Liver (tissue), 9 donors: ENCODE results near the gene ISM1. TPM values are rescaled to one million over a fixed set of nuclear protein-coding genes. Genes with fewer than 3 reads are reported as not detected.
A peak's percentile ranks its signal among the peaks of the same experiment; 100 is the strongest.

Source experiments
- DNase-seq: peaks from one replicate; pipeline ENCODE4 v3.0.0-alpha.2; 2017; ENCODE audit warnings: low spot score
- H3K27ac ChIP-seq, 2 donors: one replicate each; pipeline ENCODE4 v1.7.0; 2013; ENCODE audit warnings: inconsistent platforms in 2 of 2, low read length in 2 of 2, control low read depth in 1 of 2, low read depth in 1 of 2, mild to moderate bottlenecking in 1 of 2
- H3K27me3 ChIP-seq, 4 donors: one replicate each; pipeline versions ENCODE4 v1.6.1 to v1.7.0; 2013; ENCODE audit warnings: low read length in 3 of 4, inconsistent platforms in 1 of 4, mild to moderate bottlenecking in 1 of 4, moderate library complexity in 1 of 4; ENCODE audit not compliant: control insufficient read depth in 4 of 4, insufficient read depth in 4 of 4
- H3K36me3 ChIP-seq, 4 donors: one replicate each; pipeline versions ENCODE4 v1.6.1 to v1.7.0; 2013; ENCODE audit warnings: low read length in 3 of 4, mild to moderate bottlenecking in 3 of 4, low read depth in 1 of 4, moderate library complexity in 1 of 4; ENCODE audit not compliant: control insufficient read depth in 4 of 4, insufficient read depth in 3 of 4
- H3K4me1 ChIP-seq, 4 donors: one replicate each; pipeline versions ENCODE4 v1.6.1 to v1.7.0; 2013; ENCODE audit warnings: low read length in 3 of 4, mild to moderate bottlenecking in 3 of 4, moderate library complexity in 1 of 4; ENCODE audit not compliant: control insufficient read depth in 4 of 4, insufficient read depth in 4 of 4
- H3K4me3 ChIP-seq, 3 donors: one replicate each; pipeline versions ENCODE4 v1.6.1 to v1.7.0; 2013; ENCODE audit warnings: low read length in 3 of 3, control low read depth in 1 of 3, low read depth in 1 of 3, mild to moderate bottlenecking in 1 of 3
- H3K9ac ChIP-seq, 2 donors: one replicate each; pipeline ENCODE4 v1.7.0; 2013; ENCODE audit warnings: low read length in 2 of 2, mild to moderate bottlenecking in 2 of 2, moderate library complexity in 2 of 2, control low read depth in 1 of 2, low read depth in 1 of 2
- H3K9me3 ChIP-seq, 4 donors: one replicate each; pipeline versions ENCODE4 v1.6.1 to v1.7.0; 2013; ENCODE audit warnings: low read length in 3 of 4; ENCODE audit not compliant: control insufficient read depth in 4 of 4
- ATF3 ChIP-seq: IDR thresholded peaks from 2 replicates; pipeline ENCODE4 v1.6.1; 2016; ENCODE audit warnings: antibody characterized with exemption
- EGR1 ChIP-seq, 2 donors: IDR thresholded peaks; 2 replicates each; pipeline ENCODE4 v1.6.1; 2016 to 2018; ENCODE audit warnings: antibody characterized with exemption in 2 of 2, low read depth in 2 of 2
- FOXA1 ChIP-seq: IDR thresholded peaks from 2 replicates; pipeline ENCODE4 v1.6.1; 2016; ENCODE audit warnings: antibody characterized with exemption
- FOXA2 ChIP-seq: IDR thresholded peaks from 2 replicates; pipeline ENCODE4 v1.6.1; 2016; ENCODE audit warnings: antibody characterized with exemption
- GABPA ChIP-seq, 2 donors: IDR thresholded peaks in 1 of 2; conservative IDR thresholded peaks in 1 of 2; 2 replicates each; pipeline ENCODE4 v1.6.1; 2016; ENCODE audit warnings: antibody characterized with exemption in 2 of 2, mild to moderate bottlenecking in 1 of 2, moderate library complexity in 1 of 2
- HNF4A ChIP-seq, 2 donors: conservative IDR thresholded peaks; 2 replicates each; pipeline ENCODE4 v1.6.1; 2016; ENCODE audit warnings: antibody characterized with exemption in 2 of 2, mild to moderate bottlenecking in 2 of 2
- HNF4G ChIP-seq: IDR thresholded peaks from 2 replicates; pipeline ENCODE4 v1.6.1; 2016; ENCODE audit warnings: antibody characterized with exemption
- JUND ChIP-seq, 2 donors: IDR thresholded peaks; 2 replicates each; pipeline ENCODE4 v1.6.1; 2016; ENCODE audit warnings: antibody characterized with exemption in 2 of 2
- RAD21 ChIP-seq, 2 donors: IDR thresholded peaks; 2 replicates each; pipeline ENCODE4 v1.6.1; 2016; ENCODE audit warnings: antibody characterized with exemption in 2 of 2, mild to moderate bottlenecking in 2 of 2
- RXRA ChIP-seq, 2 donors: IDR thresholded peaks; 2 replicates each; pipeline ENCODE4 v1.6.1; 2017 to 2018; ENCODE audit warnings: antibody characterized with exemption in 2 of 2, mild to moderate bottlenecking in 1 of 2
- SP1 ChIP-seq: IDR thresholded peaks from 2 replicates; pipeline ENCODE4 v1.6.1; 2018; ENCODE audit warnings: antibody characterized with exemption, mild to moderate bottlenecking
- TAF1 ChIP-seq: conservative IDR thresholded peaks from 2 replicates; pipeline ENCODE4 v1.6.1; 2016; ENCODE audit warnings: antibody characterized with exemption, mild to moderate bottlenecking
- YY1 ChIP-seq: IDR thresholded peaks from 2 replicates; pipeline ENCODE4 v1.6.1; 2016; ENCODE audit warnings: antibody characterized with exemption, mild to moderate bottlenecking
- WGBS: extraction: QIAGEN DNeasy Blood & Tissue Kit; methylation state at CpG from one replicate; pipeline ENCODE4 v1.1.7; 2013; 5-methylcytosine and 5-hydroxymethylcytosine counted together
- polyA plus RNA-seq, 2 donors: library from polyadenylated mRNA; stranded (reverse) in 1 of 2; unstranded in 1 of 2; fragments of 200-250 nt in 1 of 2; fragments of >200 nt in 1 of 2; fragmentation: Nextera tagmentation in 1 of 2; extraction: Ambion mirVana in 1 of 2; gene quantifications; one replicate each; pipeline versions ENCODE4 v1.2.1 to v1.2.3, GENCODE V29; 2013 to 2015
- total RNA-seq, 2 donors: library from RNA; depleted of rRNA; stranded (reverse); fragments of >200 nt; gene quantifications; one replicate each; pipeline ENCODE4 v1.2.3, GENCODE V29; 2014
- TF ChIP-seq, protein P1 (sequence below): IDR thresholded peaks from 2 replicates; pipeline ENCODE4 v1.6.1; 2016; ENCODE audit warnings: antibody characterized with exemption, mild to moderate bottlenecking
- TF ChIP-seq, protein P2 (sequence below): fragments of 150-350 bp; IDR thresholded peaks from 2 replicates; pipeline ENCODE4 v1.5.1; 2017; ENCODE audit warnings: improper control_type of control experiment, low read depth, low read length; ENCODE audit not compliant: missing input control
- donor health status: healthy.
- donor health status: healthy.
- donor health status: healthy.
- donor health status: healthy.
- donor health status: healthy.

ISM1 gene
- total and polyA plus RNA-seq, 4 donors, result 0.82 to 6.4 (median 1.2) TPM; not detected in 1

- H3K27me3 ChIP-seq, result no peaks in the 10 kb centered on the region
- peak overlapping the region; percentile 86 to 92 for H3K27ac ChIP-seq
- peak; percentile 7 for TF ChIP-seq YY1
- TF ChIP-seq HNF4A (conservative IDR thresholded peaks at IDR 0.05), result peak; percentile 23 to 62
- no peak for TF ChIP-seq JUND (IDR thresholded peaks at IDR 0.05)
- TF ChIP-seq HNF4G, result peak; percentile 48
- peak; percentile 62 for TF ChIP-seq SP1
- TF ChIP-seq FOXA2, result no peak
- H3K9me3 ChIP-seq, result no peaks in the 10 kb centered on the region
- H3K9ac ChIP-seq, result peak overlapping the region; percentile 28 to 66
- peak overlapping the region in 2 of 3 donors; percentile 26 to 60 for H3K4me3 ChIP-seq
- H3K36me3 ChIP-seq, result peaks cover 0 to 3% (median 0%) of the 10 kb centered on the region in 4 donors
- no peak for DNase-seq
- 42% methylated on average over 5 of the region's 5 CpGs for WGBS
- peaks cover 9 to 51% (median 32%) of the 10 kb centered on the region in 4 donors for H3K4me1 ChIP-seq
Measured at GRCh38 chr20:13291157-13291556, 70.1 kb downstream of the ISM1 start.

DNA sequence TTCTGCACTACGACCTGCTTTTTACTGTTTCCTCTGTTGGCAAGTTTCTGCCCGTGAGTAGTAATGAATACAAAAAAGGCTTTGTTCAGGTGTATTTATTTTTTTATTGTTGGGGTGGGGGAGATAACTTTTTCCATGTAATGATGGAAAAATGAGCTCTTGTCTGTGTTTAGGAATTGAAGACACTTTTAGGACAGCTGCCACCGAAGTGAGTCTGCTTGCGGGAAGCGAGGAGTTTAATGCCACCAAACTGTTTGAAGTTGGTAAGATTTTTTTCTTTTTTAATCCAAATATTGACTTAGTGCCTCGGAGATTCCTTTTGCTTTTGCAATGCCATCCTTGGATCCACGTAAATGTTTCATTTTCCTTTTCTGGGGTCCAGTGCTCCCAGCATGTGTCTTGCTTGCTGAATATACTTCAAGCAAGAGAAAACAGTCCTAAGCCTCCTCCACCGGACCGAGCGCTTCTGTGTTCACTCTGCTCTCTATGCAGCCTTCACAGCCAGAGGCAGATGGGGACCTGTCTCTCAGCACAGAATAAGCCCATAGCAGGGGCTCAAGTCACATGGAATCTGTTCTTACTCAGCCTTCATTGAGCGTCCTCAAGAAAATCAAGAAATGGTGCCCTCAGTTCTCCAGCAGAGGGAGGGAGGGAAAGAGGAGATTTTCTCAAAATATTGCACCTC, 71.3 kb downstream of the ISM1 start:
- DNase-seq, result no peak
- no peaks in the 10 kb centered on the region for H3K27me3 ChIP-seq
- no peaks in the 10 kb centered on the region for H3K9me3 ChIP-seq
- no peak overlapping the region for H3K27ac ChIP-seq
- TF ChIP-seq RXRA (IDR thresholded peaks at IDR 0.05), result no peak
- TF ChIP-seq JUND (IDR thresholded peaks at IDR 0.05), result no peak
- no peak for TF ChIP-seq ATF3
- no peak for TF ChIP-seq EGR1 (IDR thresholded peaks at IDR 0.05; ENCODE audit: low read depth in 2 of 2)
- no peak for TF ChIP-seq FOXA1
- TF ChIP-seq HNF4A (conservative IDR thresholded peaks at IDR 0.05), result no peak
- TF ChIP-seq GABPA (IDR thresholded peaks at IDR 0.05 in 1 of 2, conservative IDR thresholded peaks at IDR 0.05 in 1 of 2), result no peak
- TF ChIP-seq, protein P1, sequence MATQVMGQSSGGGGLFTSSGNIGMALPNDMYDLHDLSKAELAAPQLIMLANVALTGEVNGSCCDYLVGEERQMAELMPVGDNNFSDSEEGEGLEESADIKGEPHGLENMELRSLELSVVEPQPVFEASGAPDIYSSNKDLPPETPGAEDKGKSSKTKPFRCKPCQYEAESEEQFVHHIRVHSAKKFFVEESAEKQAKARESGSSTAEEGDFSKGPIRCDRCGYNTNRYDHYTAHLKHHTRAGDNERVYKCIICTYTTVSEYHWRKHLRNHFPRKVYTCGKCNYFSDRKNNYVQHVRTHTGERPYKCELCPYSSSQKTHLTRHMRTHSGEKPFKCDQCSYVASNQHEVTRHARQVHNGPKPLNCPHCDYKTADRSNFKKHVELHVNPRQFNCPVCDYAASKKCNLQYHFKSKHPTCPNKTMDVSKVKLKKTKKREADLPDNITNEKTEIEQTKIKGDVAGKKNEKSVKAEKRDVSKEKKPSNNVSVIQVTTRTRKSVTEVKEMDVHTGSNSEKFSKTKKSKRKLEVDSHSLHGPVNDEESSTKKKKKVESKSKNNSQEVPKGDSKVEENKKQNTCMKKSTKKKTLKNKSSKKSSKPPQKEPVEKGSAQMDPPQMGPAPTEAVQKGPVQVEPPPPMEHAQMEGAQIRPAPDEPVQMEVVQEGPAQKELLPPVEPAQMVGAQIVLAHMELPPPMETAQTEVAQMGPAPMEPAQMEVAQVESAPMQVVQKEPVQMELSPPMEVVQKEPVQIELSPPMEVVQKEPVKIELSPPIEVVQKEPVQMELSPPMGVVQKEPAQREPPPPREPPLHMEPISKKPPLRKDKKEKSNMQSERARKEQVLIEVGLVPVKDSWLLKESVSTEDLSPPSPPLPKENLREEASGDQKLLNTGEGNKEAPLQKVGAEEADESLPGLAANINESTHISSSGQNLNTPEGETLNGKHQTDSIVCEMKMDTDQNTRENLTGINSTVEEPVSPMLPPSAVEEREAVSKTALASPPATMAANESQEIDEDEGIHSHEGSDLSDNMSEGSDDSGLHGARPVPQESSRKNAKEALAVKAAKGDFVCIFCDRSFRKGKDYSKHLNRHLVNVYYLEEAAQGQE, result no peak
- TF ChIP-seq SP1, result no peak
- TF ChIP-seq, protein P2, sequence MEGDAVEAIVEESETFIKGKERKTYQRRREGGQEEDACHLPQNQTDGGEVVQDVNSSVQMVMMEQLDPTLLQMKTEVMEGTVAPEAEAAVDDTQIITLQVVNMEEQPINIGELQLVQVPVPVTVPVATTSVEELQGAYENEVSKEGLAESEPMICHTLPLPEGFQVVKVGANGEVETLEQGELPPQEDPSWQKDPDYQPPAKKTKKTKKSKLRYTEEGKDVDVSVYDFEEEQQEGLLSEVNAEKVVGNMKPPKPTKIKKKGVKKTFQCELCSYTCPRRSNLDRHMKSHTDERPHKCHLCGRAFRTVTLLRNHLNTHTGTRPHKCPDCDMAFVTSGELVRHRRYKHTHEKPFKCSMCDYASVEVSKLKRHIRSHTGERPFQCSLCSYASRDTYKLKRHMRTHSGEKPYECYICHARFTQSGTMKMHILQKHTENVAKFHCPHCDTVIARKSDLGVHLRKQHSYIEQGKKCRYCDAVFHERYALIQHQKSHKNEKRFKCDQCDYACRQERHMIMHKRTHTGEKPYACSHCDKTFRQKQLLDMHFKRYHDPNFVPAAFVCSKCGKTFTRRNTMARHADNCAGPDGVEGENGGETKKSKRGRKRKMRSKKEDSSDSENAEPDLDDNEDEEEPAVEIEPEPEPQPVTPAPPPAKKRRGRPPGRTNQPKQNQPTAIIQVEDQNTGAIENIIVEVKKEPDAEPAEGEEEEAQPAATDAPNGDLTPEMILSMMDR, result no peak
- TF ChIP-seq FOXA2, result no peak
- TF ChIP-seq TAF1, result no peak
- TF ChIP-seq RAD21 (IDR thresholded peaks at IDR 0.05), result no peak
- no peak for TF ChIP-seq YY1
- no peak overlapping the region for H3K4me3 ChIP-seq
- no peak overlapping the region for H3K9ac ChIP-seq
- peaks cover 0 to 3% (median 0%) of the 10 kb centered on the region in 4 donors for H3K36me3 ChIP-seq
- WGBS, result 73% methylated on average over 11 of the region's 11 CpGs
- H3K4me1 ChIP-seq, result peaks cover 5 to 51% (median 29%) of the 10 kb centered on the region in 4 donors
